Uterus (tissue), 4 donors: Measurements from ENCODE around the gene F12. TPM values are rescaled to one million over a fixed set of nuclear protein-coding genes. Genes with fewer than 3 reads are reported as not detected.

Source experiments
- DNase-seq, 2 donors: peaks; one replicate each; pipeline ENCODE4 v3.0.0-alpha.2; 2019 to 2020
- H3K27ac ChIP-seq, 2 donors: fragments of 200-600 bp; sonication (generic); 1 replicate in 1 of 2; 2 replicates in 1 of 2; pipeline ENCODE4 v1.5.1; 2016 to 2018
- H3K27me3 ChIP-seq, 2 donors: fragments of 200-600 bp; sonication (generic); one replicate each; pipeline ENCODE4 v1.5.1; 2018 to 2019; ENCODE audit warnings: control low read depth in 1 of 2
- H3K36me3 ChIP-seq, 2 donors: fragments of 200-600 bp; sonication (generic); one replicate each; pipeline ENCODE4 v1.5.1; 2019; ENCODE audit warnings: control low read depth in 1 of 2
- H3K4me1 ChIP-seq, 2 donors: fragments of 200-600 bp; sonication (generic); one replicate each; pipeline ENCODE4 v1.5.1; 2018 to 2019; ENCODE audit warnings: control low read depth in 1 of 2
- H3K4me3 ChIP-seq, 2 donors: fragments of 200-600 bp; sonication (generic); 1 replicate in 1 of 2; 2 replicates in 1 of 2; pipeline ENCODE4 v1.5.1; 2018 to 2019; ENCODE audit warnings: mild to moderate bottlenecking in 1 of 2
- H3K9me3 ChIP-seq, 2 donors: fragments of 200-600 bp; sonication (generic); one replicate each; pipeline ENCODE4 v1.5.1; 2019; ENCODE audit warnings: control low read depth in 1 of 2
- POLR2A ChIP-seq, 2 donors: fragments of 450-650 bp; IDR thresholded peaks; one replicate each; pipeline ENCODE4 v1.6.1; 2016; ENCODE audit warnings: antibody characterized with exemption in 2 of 2, mild to moderate bottlenecking in 1 of 2, moderate library complexity in 1 of 2
- intact Hi-C: fragments of 100-400 bp; cut with DNase I; formaldehyde crosslinking; loops from one replicate; pipeline ENCODE4 v1.15.1; 2023; ENCODE audit warnings: low total_unique reads
- total RNA-seq, 4 donors: library from RNA; depleted of rRNA in 3 of 4; stranded (reverse); fragments of >200 nt in 3 of 4; gene quantifications; one replicate each; pipeline versions ENCODE4 v1.1.0 to v1.2.4, GENCODE V29; 2014 to 2023
- TF ChIP-seq, protein P1 (sequence below), 4 experiments: fragments of 200-600 bp in 2 of 4; fragments of 450-650 bp in 2 of 4; sonication (generic) in 2 of 4; IDR thresholded peaks; one replicate each; pipeline ENCODE4 v1.5.1; 2016 to 2019; ENCODE audit warnings: antibody characterized with exemption in 4 of 4, mild to moderate bottlenecking in 2 of 4, moderate library complexity in 1 of 4
- donor health status: DM: yes; HTN: yes; CAD: no.

The F12 gene
- total RNA-seq, 4 donors from 2014 or later: 7.6 TPM; not detected in 3

DNA sequence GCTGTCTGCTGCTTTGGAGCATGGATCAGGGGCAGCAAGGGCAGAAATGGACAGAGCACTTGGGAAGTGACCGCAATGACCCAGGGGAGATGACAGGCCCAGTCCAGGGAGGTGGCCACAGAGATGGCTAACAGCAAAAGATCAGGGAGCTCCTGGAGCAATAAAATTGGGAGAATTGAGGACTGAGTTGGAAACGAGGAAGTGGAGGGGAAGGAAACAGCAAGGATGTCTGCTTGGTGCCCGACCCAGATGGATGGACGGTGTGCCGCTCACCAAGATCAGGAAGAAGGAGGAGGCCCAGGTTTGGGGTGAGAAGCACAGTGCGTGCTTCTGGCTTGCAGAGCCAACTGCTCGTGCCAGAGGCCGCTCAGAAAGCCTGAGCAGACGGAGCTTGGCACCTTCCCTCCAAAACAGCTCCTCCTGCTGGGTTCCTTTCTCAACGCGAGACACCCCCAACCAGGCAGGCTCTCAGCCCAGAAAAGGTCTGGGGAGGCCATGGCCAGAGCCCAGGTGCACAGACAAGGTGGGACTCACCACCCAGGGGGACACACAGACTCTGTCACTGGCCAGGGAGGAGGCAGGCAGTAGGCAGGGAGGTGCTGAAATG, 26.8 kb downstream of the F12 start:
- intact Hi-C loops: no loop called here
- Histone ChIP-seq H3K4me1 (no peaks in the 10 kb centered on the region), H3K27me3 (no peaks in the 10 kb centered on the region), H3K27ac (no peak overlapping the region), H3K4me3 (no peak overlapping the region), H3K36me3 (no peaks in the 10 kb centered on the region), H3K9me3 (no peaks in the 10 kb centered on the region)
- no peak for DNase-seq
- TF ChIP-seq POLR2A (IDR thresholded peaks at IDR 0.05): no peak
- TF ChIP-seq, protein P1, sequence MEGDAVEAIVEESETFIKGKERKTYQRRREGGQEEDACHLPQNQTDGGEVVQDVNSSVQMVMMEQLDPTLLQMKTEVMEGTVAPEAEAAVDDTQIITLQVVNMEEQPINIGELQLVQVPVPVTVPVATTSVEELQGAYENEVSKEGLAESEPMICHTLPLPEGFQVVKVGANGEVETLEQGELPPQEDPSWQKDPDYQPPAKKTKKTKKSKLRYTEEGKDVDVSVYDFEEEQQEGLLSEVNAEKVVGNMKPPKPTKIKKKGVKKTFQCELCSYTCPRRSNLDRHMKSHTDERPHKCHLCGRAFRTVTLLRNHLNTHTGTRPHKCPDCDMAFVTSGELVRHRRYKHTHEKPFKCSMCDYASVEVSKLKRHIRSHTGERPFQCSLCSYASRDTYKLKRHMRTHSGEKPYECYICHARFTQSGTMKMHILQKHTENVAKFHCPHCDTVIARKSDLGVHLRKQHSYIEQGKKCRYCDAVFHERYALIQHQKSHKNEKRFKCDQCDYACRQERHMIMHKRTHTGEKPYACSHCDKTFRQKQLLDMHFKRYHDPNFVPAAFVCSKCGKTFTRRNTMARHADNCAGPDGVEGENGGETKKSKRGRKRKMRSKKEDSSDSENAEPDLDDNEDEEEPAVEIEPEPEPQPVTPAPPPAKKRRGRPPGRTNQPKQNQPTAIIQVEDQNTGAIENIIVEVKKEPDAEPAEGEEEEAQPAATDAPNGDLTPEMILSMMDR (IDR thresholded peaks at IDR 0.05): peak in 1 of 4 experiments; percentile 8

DNA sequence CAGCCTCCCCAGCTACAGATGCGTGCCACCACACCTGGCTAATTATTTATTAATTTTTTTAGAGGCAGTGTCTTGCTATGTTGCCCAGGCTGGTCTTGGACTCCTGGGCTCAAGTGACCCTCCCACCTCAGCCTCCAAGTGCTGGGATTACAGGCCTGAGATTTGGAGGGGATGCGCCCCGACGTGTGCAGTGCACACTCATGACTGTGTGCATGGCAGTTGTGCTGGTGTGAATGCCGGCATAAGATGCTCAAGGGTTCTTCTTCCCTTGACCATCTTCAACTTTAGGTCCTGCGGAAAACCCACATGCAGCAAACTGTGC, 28.6 kb downstream of the F12 start:
- H3K4me1 ChIP-seq: no peaks in the 10 kb centered on the region
- H3K4me3 ChIP-seq: no peak overlapping the region
- no peaks in the 10 kb centered on the region for H3K36me3 ChIP-seq
- intact Hi-C loops: no loop called here
- H3K27me3 ChIP-seq: no peaks in the 10 kb centered on the region
- TF ChIP-seq, protein P1 (IDR thresholded peaks at IDR 0.05): no peak
- no peak for TF ChIP-seq POLR2A (IDR thresholded peaks at IDR 0.05)
- DNase-seq: no peak
- no peaks in the 10 kb centered on the region for H3K9me3 ChIP-seq
- H3K27ac ChIP-seq: no peak overlapping the region

DNA sequence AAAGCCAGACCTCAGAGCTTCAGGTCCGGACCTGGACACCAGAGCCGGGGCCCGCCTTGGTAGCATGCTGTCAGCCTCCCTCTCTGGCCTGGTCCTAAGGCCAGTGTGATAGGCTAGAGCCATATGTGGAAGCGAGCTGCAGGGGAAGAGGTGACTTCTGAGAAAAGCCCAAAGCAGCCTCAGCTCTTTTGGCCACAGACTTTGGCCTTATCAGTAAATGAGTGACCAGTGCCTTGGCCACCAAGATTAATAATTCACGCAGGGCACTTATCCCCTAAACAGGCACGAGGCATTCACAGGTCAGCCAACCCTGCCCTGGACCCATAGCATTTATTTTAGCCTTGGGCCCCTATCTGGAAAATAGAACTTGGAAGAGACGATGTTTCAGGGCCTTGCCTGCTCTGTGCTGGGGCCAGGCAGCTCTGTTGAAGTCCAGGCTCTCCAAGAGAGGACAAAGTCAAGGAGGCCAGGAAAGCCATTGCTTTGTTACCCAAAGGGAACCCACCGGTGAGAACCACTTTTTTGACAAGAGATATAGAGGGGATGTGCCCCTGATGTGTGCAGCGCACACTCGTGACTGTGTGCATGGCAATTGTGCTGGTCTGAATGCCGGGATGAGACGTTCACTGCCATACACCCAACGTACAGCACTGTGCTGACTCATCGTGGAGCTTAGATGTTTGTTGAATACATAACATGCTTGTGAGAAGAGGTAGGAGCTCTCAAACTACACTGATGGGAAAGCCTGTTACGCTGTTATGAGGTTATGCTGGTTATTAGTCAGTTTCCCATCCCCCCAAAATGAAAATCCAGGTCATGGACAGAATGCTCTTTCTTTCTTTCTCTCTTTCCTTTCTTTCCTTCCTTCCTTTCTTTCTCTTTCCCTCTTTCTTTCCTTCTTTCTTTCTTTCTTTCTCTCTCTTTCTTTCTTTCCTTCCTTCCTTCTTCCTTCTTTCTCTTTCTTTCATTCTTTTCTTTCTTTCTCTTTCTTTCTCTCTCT, 30.2 kb downstream of the F12 start:
- H3K27ac ChIP-seq: no peak overlapping the region
- H3K9me3 ChIP-seq: no peaks in the 10 kb centered on the region
- DNase-seq: no peak
- no peaks in the 10 kb centered on the region for H3K36me3 ChIP-seq
- H3K27me3 ChIP-seq: no peaks in the 10 kb centered on the region
- TF ChIP-seq, protein P1 (IDR thresholded peaks at IDR 0.05): no peak
- no peak for TF ChIP-seq POLR2A (IDR thresholded peaks at IDR 0.05)
- no peaks in the 10 kb centered on the region for H3K4me1 ChIP-seq
- intact Hi-C loops: no loop called here
- no peak overlapping the region for H3K4me3 ChIP-seq

DNA sequence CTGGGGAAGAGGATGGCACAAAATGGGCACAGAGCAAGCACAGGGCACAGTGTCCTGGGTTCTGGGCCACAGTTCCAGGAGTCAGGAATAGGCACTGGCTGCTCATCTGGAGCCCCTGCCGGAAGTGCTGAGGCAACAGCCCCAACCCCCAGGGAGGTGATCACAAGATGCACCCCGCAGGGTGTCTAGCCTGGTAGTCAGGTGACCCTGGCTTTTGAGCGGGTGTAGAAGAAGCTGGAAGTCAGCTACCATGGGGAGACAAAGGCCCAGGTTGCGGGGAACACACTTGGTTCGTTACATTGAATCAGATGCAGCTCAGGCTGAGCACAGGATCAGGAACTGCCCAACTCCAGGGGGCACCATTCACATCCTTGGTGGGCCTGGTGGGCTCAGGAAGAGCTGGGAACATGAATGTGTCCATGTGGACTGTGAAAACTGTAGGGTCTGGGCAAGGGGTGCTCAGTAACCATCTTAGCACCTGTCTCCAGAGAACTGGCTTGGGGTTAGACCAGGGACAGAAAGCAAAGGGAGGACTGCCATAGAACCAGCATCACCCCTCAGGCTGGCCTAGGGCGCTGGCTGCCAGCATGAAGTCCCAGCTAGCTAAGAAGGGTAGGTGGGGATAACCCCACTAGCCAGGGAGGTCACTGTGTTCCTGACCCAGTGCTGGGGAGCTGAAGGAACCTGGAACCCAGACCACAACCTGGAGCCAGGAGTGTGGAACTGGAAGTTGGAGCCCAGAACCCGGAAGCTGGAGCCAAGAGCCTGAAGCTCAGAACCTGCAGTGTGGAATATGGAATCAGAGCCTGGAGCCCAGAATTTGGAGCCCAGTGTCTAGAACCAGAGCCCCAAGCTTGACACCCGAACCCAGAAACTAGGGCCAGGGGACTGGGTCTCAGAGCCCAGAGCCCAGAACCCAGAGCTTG, 31.2 kb downstream of the F12 start:
- intact Hi-C loops: no loop called here
- H3K4me3 ChIP-seq: no peak overlapping the region
- H3K27me3 ChIP-seq: no peaks in the 10 kb centered on the region
- no peaks in the 10 kb centered on the region for H3K9me3 ChIP-seq
- H3K36me3 ChIP-seq: no peaks in the 10 kb centered on the region
- TF ChIP-seq, protein P1 (IDR thresholded peaks at IDR 0.05): no peak
- no peak for TF ChIP-seq POLR2A (IDR thresholded peaks at IDR 0.05)
- H3K4me1 ChIP-seq: no peaks in the 10 kb centered on the region
- DNase-seq: no peak
- H3K27ac ChIP-seq: no peak overlapping the region
